Stimulated activated CD8-positive, alpha-beta memory T cell treated with anti-CD3 and anti-CD28 coated beads, Interleukin-2, amount 100 ng/mL, for 48 hours (primary cell): Measurements from ENCODE around the gene TAOK3.
A peak's percentile ranks its signal among the peaks of the same experiment; 100 is the strongest.
"Not testable (repeated sequence)": the region's sequence is repeated elsewhere in the genome, so short reads cannot be mapped to it uniquely, and the experiment has no call there.

Experiments
- DNase-seq, 2 donors: peaks; one replicate each; pipeline ENCODE4 v3.0.0-alpha.2; 2020; ENCODE audit warnings: low read depth in 2 of 2

The TAOK3 gene

DNA sequence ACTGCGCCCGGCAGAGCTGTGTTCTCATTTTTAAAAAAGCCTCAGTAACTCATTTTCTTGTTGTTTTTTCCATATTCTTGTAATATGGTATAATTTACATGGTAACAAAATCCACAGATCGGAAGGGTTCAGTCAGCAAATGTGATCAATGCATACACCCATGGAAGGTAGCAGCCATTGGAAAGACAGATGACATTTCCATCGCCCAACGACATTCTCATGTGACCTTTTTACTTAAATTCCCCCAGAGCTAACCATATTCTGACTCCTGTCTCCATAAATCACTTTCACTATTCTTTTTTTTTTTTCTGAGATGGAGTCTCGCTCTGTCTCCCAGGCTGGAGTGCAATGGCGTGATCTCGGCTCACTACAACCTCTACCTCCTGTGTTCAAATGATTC is 231.9 kb downstream of the TAOK3 start:
- no peak for DNase-seq

DNA sequence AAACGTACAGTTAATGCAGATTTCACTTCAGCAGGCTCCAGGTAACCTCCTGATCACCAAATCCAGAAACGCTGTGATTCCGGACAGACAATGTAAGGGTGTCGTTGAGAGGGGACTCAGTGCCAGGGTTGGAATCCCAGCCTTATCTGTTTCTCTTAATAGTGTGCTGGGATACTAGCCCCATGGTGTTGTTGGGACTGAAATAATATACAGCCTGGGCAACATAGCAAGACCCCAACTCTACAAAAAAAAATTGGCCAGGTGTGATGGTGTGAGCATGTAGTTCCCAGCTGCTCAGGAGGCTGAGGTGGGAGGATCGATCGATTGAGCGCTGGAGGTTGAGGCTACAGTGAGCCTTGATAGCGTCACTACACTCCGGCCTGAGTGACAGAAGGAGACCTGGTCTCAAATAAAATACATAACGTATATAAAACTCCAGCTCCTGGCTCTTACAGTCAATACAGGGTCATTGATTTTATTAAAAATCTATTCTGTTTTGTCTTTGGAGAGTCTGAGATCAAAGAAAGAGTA is 235.5 kb downstream of the TAOK3 start:
- DNase-seq, result no peak

DNA sequence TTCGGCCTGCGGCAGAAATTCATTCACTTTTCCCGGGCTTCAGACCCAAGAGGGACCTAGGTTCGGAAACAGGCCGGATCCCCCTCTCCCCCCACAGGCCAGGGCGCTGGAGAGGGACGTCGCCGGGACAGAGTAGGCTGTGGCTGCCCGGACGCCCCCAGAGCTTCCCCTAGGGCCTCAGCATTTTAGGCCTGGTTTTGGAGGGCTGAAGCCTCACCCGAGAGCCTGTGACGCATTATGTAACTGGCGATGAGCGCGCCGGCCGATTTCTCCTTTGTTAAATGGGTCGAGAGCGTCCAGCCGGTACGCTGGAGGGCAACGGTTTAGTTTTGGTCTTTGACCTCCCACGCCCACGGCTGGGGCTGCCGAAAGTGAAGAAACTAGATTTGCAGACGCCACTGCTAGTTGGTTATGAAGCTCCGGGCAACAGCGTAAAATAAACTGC is 236.1 kb downstream of the TAOK3 start:
- peak; percentile 17 to 30 for DNase-seq

DNA sequence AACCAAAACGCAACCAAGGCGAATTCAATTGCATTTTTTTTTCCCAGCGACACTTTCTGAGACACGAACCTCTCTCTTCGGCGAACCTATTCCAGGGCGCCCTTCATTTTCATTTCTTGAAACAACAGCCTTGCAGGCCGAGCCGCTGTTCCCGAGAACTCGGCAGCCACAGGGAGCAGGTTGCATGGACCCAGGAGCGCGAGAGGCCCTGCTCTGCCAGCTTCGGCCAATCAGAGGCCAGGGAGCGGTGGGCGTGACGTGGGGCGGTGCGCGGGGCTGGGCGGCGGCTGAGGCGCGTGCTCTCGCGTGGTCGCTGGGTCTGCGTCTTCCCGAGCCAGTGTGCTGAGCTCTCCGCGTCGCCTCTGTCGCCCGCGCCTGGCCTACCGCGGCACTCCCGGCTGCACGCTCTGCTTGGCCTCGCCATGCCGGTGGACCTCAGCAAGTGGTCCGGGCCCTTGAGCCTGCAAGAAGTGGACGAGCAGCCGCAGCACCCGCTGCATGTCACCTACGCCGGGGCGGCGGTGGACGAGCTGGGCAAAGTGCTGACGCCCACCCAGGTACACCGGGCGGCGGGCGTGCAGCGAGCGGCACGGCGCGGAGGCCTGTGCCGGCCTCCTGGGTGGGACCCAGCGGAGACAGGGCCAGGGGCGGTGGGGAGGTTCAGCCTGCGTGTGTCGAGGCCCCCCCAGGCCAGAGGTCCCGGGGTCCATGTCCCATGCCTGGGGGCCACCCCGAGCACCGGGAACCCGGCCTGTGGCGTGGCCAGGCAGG is 236.7 kb downstream of the TAOK3 start, which contains the start of gene PEBP1:
Gene PEBP1, plus strand, starts transcription at position 337 of the 771 bp plus-strand sequence. Its CDS starts 86 bp downstream, at position 423.
- DNase-seq, result peak; percentile 90 to 93

DNA sequence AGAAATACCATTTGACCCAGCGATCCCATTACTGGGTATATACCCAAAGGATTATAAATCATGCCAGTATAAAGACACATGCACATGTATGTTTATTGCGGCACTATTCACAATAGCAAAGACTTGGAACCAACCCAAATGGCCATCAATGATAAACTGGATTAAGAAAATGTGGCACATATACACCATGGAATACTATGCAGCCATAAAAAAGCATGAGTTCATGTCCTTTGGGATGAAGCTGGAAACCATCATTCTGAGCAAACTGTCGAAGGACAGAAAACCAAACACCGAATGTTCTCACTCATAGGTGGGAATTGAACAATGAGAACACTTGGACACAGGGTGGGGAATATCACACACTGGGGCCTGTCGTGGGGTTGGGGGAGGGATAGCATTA is 243.3 kb downstream of the TAOK3 start:
- DNase-seq, result not testable (repeated sequence)

DNA sequence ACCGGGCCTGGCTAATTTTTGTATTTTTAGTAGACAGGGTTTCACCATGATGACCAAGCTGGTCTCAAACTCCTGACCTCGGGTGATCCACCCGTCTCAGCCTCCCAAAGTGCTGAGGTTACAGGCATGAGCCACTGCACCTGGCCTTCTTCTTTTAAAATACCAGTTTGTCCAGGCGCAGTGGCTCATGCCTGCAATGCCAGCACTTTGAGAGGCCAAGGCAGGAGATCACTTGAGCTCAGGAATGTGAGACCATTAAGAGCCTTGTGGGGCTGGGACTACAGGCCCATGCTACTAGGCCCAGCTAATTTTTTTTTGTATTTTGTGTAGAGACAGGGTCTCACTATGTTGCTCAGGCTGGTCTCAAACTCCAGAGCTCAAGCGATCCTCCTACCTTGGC is 244.8 kb downstream of the TAOK3 start:
- no peak for DNase-seq

DNA sequence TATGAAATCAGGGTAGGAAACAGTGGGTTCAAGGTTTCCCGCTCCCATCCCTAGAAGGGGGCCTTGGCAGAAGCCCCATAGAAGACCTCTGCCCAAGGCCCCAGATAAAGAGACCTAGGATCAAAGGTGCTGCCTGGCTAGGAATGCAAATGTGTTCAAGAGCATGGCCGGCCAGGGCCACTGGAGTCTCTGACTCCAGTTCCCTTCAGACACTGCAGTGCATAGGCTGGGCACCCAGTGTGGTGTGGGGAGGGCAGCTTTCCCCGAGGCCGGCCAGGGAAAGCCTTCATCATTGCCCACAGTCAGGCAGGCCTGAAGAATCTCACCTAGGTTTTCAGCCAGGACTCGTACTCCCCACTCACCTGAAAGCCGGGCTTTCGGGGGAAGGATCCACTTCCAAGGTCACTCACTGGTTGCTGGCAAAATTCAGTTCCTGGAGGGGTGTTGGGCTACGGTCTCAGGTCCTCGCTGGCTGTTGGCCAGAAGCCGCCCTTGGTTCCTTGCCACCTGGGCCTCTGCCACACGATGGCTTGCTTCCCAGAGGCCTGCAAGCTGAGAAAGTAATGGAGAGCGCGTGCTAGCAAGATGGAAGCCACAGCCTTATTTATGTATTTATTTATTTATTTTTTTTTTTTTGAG is 246.5 kb downstream of the TAOK3 start:
- DNase-seq, result no peak

DNA sequence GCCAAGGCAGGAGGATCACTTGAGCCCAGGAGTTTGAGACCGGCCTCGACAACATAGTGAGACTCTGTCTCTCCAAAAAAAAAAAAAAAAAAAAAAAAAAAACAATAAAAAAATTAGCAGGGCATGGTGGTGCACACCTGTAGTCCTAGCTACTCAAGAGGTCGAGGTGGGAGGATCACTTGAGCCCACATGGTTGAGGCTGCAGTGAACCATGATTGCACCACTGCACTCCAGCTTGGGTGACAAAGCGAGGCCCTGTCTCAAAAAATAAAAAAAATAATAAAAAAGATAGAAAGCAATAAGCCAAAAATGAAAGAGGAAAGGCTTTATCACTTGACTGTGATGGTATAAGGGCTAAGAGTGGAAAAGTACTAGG is 247.0 kb downstream of the TAOK3 start:
- no peak for DNase-seq

DNA sequence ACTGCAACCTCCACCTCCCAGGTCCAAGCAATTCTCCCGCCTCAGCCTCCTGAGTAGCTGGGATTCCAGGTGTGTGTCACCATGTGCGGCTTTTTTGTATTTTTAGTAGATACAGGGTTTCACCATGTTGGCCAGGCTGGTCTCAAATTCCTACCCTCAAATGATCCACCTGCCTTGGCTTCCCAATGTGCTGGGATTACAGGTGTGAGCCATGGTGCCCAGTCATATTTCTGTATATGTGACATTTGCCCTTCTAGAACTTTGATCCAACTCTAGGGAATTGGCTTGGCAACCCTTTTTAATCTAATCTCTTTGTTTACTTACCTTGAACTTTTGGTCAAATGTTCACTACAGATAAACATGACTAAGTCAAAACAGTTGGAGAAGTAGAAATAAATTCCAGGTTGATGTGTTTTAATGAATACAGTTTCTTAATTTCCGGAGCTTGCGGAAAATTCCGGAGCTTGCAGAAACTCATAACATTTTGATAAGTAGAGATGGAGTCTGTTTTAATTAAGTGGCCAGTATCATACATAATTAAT is 248.3 kb downstream of the TAOK3 start:
- no peak for DNase-seq

DNA sequence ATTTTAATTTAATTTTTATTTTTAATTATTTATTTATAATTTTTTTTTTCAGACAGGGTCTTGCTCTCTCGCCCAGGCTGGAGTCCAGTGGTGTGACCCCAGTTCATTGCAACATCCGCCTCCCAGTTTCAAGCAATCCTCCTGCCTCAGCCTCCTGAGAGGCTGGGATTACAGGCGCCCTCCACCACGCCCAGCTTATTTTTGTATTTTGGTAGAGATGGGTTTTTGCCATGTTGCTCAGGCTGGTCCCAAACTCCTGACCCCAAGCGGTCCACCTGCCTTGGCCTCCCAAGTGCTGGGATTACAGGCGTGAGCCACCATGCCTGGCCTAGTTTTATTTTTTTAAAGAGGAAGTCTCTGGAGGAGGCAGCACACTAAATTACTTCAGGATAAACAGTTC is 250.4 kb downstream of the TAOK3 start:
- no peak for DNase-seq

DNA sequence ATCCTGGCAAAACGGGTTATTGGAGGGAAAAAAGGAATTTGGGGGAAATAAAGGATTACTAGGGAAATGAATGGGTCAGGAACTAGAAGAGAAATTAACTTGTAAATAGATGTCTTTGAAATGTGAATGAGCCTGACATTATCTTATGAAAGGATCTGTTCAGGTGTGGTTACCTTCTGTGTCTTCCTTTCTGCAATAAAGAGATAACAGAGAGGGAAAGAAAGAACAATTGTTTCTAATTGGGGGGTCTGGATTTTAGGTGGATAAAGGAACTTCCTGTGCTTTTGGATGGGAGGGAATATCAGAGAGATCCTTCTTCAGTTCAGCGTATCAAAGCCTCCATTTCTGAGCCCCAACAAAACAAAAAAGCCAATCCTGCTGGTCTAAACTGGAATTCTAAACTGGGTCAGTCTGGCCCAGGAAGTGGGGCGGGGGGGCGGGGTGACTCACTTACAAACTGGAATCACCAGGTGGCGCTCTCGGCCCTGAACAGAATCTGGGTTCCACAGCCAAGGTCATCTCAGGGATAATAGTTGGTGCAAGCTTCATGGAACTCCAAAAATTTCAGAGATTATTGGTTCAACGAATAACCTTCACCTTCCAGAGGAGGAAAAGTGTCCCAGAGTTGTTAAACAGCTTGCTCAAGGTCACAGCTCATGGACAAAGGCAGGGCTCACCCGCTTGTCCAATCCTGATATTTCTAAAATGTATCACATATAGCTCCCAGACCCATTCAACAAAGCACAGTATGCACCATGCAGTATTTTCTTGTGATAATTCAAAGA is 251.9 kb downstream of the TAOK3 start:
- DNase-seq, result peak; percentile 39 to 46

DNA sequence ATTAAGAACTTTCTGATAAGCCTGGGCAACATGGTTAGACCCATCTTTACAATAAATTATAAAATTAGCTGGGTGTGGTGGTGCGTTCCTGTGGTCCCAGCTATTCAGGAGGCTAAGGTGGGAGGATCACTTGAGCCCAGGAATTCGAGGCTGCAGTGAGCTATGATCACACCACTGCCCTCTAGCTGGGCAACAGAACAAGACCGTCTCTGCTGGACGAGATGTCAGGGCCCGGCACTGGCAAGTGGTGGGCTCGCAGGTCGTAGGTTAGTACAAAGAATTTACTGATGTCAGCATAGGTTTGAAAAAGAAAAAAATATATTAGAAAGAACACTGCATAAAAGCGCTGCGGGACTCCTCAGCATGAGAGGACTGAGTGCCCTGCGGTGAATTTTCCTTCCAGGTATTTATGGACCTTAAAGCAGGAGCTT is 253.2 kb downstream of the TAOK3 start:
- no peak for DNase-seq

DNA sequence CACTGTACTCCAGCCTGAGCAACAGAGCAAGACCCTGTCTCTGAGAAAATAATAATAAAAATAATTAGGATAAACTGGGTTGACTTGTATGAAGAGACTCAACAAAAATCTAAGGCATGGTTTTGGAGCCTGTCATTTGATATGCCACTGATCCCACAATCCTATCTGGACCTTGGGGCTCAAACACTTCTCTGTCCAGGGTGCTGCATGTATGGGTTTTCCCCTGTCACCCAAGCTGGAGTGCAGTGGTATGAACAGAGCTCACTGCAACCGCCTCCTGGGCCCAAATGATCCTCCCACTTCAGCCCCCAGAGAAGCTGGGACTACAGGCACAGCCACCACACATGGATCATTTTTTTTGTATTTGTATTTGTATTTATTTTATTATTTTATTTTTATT is 263.6 kb downstream of the TAOK3 start:
- no peak for DNase-seq

DNA sequence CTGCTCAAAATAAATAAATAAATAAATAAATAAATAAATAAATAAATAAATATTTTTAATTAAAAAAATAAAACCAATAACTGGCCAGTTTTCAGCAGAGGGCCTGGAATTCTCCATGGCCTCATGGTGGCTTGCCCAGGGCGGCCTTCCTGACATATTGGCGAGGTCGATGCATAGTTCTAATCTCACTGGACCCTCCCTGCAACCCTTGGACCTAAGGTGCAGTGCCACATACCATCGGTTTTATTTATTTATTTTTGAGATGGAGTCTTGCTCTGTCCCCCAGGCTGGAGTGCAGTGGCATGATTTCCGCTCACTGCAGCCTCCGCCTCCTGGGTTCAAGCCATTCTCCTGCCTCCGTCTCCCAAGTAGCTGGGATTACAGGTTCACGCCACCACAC is 265.0 kb downstream of the TAOK3 start:
- no peak for DNase-seq

DNA sequence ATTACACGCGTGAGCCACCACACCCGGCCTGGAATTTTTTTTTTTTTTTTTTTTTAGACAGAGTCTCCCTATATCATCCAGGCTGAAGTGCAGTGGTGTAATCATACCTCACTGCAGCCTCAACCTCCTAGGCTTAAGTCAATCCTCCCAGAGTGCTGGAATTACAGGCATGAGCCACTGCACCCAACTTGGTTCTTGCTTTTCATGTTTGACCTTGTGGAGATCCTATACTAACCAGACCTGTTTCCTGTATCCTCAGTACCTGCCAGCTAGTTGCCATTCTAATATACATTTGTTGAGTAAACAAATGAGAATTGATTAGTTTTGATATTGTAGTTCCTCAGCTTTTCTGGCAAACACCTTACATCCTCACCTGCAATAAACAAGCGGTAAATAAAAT is 265.7 kb downstream of the TAOK3 start:
- DNase-seq, result no peak

DNA sequence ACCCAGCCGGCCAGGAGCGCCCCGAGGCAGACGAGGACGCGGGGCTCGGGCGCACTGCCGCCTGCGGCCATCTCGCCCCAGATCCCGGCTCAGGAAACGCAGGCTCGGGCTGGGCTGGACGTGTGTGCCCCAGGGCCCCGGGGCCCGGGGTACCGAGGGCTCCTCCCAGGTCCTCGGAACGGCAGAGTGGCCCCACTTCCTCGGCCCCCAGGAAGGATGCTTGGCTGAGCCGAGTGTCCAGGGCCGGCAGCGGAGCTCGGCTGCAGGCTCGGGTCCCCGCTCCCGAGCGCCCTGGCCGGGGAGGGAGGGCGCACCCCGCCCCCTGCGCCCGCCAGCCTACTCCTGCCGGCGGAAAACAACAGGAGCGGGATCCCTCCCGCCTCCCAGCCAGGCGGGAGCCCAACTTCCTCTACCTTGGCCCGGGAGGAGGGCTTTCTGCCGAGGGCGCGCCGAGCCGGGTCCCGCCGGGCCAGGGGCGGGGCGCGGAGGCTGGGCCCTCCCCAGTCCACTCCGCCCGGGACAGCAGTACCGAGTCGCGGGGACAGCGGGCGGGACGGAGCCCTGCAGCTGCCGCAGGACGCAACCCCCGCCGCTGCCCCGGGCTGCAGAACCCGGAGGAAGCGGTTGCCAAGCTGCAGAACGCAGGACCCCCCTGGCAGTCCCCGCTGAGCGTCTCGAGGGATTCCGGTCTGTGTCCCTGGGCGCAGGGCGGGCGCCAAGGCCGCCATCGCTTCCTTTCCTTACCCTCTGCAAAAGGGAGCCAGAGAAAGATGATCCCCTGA is 268.9 kb downstream of the TAOK3 start, which contains the start of gene VSIG10:
Gene VSIG10, minus strand, starts transcription at position 411 of the 782 bp plus-strand sequence. Its CDS starts 340 bp downstream, at position 71.
- DNase-seq, result peak; percentile 8 to 15

DNA sequence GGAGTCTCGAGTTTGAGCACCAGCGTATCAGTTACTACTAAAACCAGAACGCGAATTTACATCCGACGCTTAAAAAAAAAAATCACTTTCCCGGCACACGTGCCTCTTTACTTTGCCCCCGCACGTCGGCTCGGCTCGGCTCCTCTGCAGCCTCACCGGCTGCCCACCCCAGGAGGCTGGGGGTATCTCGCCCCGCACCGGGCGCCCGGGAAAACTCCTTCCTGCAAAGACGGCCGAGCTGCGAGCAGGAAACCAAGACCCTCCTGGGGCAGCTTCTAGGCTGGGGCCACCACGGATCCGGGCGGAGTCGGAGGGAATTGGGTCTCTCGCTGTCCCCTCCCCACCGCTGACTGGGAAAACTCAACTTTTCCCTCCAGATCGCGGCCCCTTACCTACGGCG is 269.5 kb downstream of the TAOK3 start:
- DNase-seq, result no peak

DNA sequence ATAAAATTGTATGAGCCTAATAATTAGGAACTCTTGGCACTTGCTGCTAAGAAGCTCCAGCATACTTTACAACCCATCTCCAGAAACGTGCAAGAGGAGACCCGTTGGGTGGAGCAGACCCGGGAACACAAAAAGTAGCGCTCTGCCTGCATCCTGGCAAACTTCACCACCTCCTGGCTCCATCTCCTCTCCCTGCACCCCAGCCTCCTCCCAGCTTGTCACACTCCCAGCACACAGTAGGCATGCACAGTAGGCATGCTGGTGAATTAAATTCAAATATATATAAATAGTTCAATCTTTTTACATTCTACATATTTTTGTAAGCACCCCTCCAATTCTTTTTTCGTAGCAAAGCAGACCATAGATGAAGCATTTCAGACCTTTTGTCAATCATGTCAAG is 270.1 kb downstream of the TAOK3 start:
- no peak for DNase-seq

DNA sequence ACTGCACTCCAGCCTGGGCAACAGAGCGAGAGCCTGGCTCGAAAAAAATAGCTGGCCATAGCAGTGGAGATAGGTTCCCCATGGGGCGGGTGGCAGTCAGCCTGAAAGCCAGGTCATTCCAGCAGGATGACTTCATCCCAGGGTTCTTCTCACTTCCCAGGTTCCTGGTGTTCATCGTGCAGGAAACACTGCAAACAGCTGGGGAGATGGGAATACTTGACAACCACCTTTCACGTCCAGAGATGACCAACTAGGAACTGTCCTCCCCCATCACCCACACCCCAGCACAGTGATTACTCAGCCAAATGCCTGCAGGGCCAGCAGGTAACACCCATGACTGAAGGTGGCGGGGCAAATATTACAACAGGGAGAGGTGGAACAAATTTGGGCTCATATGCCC is 270.6 kb downstream of the TAOK3 start:
- DNase-seq, result no peak

DNA sequence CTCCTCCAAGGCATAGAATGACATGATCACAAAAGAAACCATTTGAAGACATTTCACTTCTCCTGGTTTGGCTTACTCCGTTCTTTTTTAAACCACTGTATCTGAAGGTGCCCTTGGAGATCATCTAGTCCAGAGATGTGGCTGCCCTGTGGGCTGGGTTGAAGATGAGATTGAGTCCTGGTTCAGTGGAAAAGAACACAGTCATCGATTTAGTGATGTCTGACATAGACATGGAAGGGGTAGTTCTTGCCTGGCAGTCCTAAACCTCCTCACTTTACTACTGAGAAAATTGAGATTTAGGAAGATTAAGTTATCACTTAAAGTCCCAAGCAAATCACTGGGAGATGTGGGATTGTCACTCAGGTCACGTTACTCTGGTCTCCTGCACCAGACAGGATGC is 271.7 kb downstream of the TAOK3 start:
- DNase-seq, result no peak
